Adrenal gland (tissue), 12 donors: ENCODE results near the gene SPRR5. TPM values are rescaled to one million over a fixed set of nuclear protein-coding genes. Genes with fewer than 3 reads are reported as not detected.

Experiments
- DNase-seq, 7 donors: peaks; one replicate each; pipeline ENCODE4 v3.0.0-alpha.2; 2019 to 2020
- H3K27ac ChIP-seq, 5 donors: fragments of 200-600 bp; sonication (generic) in 4 of 5; 1 replicate in 3 of 5; 2 replicates in 2 of 5; pipeline versions ENCODE4 v1.5.1 to v1.8.0; 2016 to 2020; ENCODE audit warnings: mild to moderate bottlenecking in 1 of 5
- H3K27me3 ChIP-seq: fragments of 200-600 bp; 2 replicates; pipeline ENCODE4 v1.8.0; 2021
- H3K36me3 ChIP-seq, 2 donors: fragments of 200-600 bp; replicated peaks in 1 of 2; 1 replicate in 1 of 2; 2 replicates in 1 of 2; pipeline versions ENCODE4 v1.5.1 to v1.8.0; 2018 to 2022
- H3K4me1 ChIP-seq, 2 donors: fragments of 200-600 bp; replicated peaks in 1 of 2; 1 replicate in 1 of 2; 2 replicates in 1 of 2; pipeline versions ENCODE4 v1.5.1 to v1.8.0; 2018 to 2021
- H3K4me3 ChIP-seq, 4 donors: fragments of 200-600 bp; sonication (generic) in 3 of 4; one replicate each; pipeline ENCODE4 v1.5.1; 2016 to 2018
- H3K9me3 ChIP-seq, 3 donors: fragments of 200-600 bp; sonication (generic) in 1 of 3; replicated peaks in 1 of 3; 1 replicate in 2 of 3; 2 replicates in 1 of 3; pipeline versions ENCODE4 v1.5.1 to v1.8.0; 2016 to 2021
- CTCF ChIP-seq, 6 experiments: fragments of 450-650 bp in 4 of 6; fragments of 200-600 bp in 2 of 6; sonication (generic) in 1 of 6; IDR thresholded peaks; 1 replicate in 5 of 6; 2 replicates in 1 of 6; pipeline versions ENCODE4 v1.5.1 to v1.8.0; 2016 to 2021; ENCODE audit warnings: antibody characterized with exemption in 6 of 6, mild to moderate bottlenecking in 2 of 6, moderate library complexity in 1 of 6
- POLR2A ChIP-seq, 2 donors: fragments of 450-650 bp; IDR thresholded peaks; one replicate each; pipeline ENCODE4 v1.6.1; 2017; ENCODE audit warnings: antibody characterized with exemption in 2 of 2, mild to moderate bottlenecking in 2 of 2, moderate library complexity in 1 of 2
- WGBS, 4 donors: extraction: QIAGEN DNeasy Blood & Tissue Kit in 2 of 4; methylation state at CpG; one replicate each; pipeline versions ENCODE4 v1.1.5 to v1.1.7; 2013 to 2017; 5-methylcytosine and 5-hydroxymethylcytosine counted together
- intact Hi-C, 2 donors: fragments of 100-400 bp; cut with DNase I; formaldehyde crosslinking; loops; one replicate each; pipeline versions ENCODE4 v1.14.1 to v1.15.0; 2022 to 2023
- polyA plus RNA-seq, 3 donors: library from polyadenylated mRNA; stranded (reverse); fragments of 200-250 nt in 2 of 3; fragments of 350-450 nt in 1 of 3; fragmentation: Illumina TruSeq in 1 of 3; extraction: RNeasy Lipid Tissue Mini Kit (QIAGEN cat#74804) in 1 of 3; gene quantifications; one replicate each; pipeline ENCODE4 v1.2.3, GENCODE V29; 2013 to 2014
- total RNA-seq, 9 donors: library from RNA; depleted of rRNA in 4 of 9; stranded (reverse); fragments of >200 nt in 4 of 9; fragments of 120-200 nt in 1 of 9; fragmentation: NEBNext Ultra II Directional in 1 of 9; extraction: Animal tissue kit (Norgen Biotek cat#: 25700) in 1 of 9; gene quantifications; one replicate each; pipeline versions ENCODE4 v1.1.0 to v1.2.4, GENCODE V29; 2013 to 2023
- donor health status: healthy with polysubstance abuse.
- donor health status: Bipolar disorder and iron deficiency.
- donor health status: DM: yes; HTN: yes; CAD: no.
- donor health status: DM: no; HTN: no; CAD: no.
- donor health status: DM: no; HTN: no; CAD: no.
- donor health status: DM: yes; HTN: yes; CAD: no.

The SPRR5 gene
- total and polyA plus RNA-seq, 12 donors, result not detected

GRCh38 chr1:152942161-152942560 lies 4.8 kb upstream of the SPRR5 start:
- TF ChIP-seq CTCF (IDR thresholded peaks at IDR 0.05) (no peak), POLR2A (IDR thresholded peaks at IDR 0.05) (no peak)
- H3K36me3 ChIP-seq, result no peaks in the 10 kb centered on the region
- intact Hi-C loops, result no loop called here
- H3K27ac ChIP-seq, result no peak overlapping the region
- no peaks in the 10 kb centered on the region for H3K9me3 ChIP-seq
- no peak for DNase-seq
- 70 to 91% (median 79%) methylated on average over 1 to 2 of the region's 2 CpGs for WGBS, 4 donors
- H3K4me1 ChIP-seq, result no peaks in the 10 kb centered on the region
- H3K27me3 ChIP-seq, result no peaks in the 10 kb centered on the region
- H3K4me3 ChIP-seq, result no peak overlapping the region

GRCh38 chr1:152946248-152946647 lies 758 bp upstream of the SPRR5 start:
- no peaks in the 10 kb centered on the region for H3K36me3 ChIP-seq
- intact Hi-C loops, result no loop called here
- H3K4me1 ChIP-seq, result no peaks in the 10 kb centered on the region
- no peak for DNase-seq
- no peaks in the 10 kb centered on the region for H3K9me3 ChIP-seq
- TF ChIP-seq CTCF (IDR thresholded peaks at IDR 0.05) (no peak), POLR2A (IDR thresholded peaks at IDR 0.05) (no peak)
- H3K27ac ChIP-seq, result no peak overlapping the region
- H3K27me3 ChIP-seq, result no peaks in the 10 kb centered on the region
- 74 to 88% (median 79%) methylated on average over 3 of the region's 3 CpGs for WGBS, 4 donors
- H3K4me3 ChIP-seq, result no peak overlapping the region

- no peak for DNase-seq
- WGBS, 4 donors, result 79 to 85% (median 81%) methylated on average over 5 of the region's 5 CpGs
- Histone ChIP-seq H3K4me3 (no peak overlapping the region), H3K27ac (no peak overlapping the region), H3K4me1 (no peaks in the 10 kb centered on the region), H3K27me3 (no peaks in the 10 kb centered on the region), H3K9me3 (no peaks in the 10 kb centered on the region), H3K36me3 (no peaks in the 10 kb centered on the region)
- intact Hi-C loops, result no loop called here
- TF ChIP-seq CTCF (IDR thresholded peaks at IDR 0.05) (no peak), POLR2A (IDR thresholded peaks at IDR 0.05) (no peak)
Measured at GRCh38 chr1:152951711-152952110, 4.7 kb downstream of the SPRR5 start.

- Histone ChIP-seq H3K4me3 (no peak overlapping the region), H3K9me3 (no peaks in the 10 kb centered on the region), H3K4me1 (no peaks in the 10 kb centered on the region), H3K36me3 (no peaks in the 10 kb centered on the region), H3K27ac (no peak overlapping the region), H3K27me3 (no peaks in the 10 kb centered on the region)
- no peak for DNase-seq
- 73 to 85% (median 81%) methylated on average over 2 to 7 of the region's 7 CpGs for WGBS, 4 donors
- intact Hi-C loops, result no loop called here
- TF ChIP-seq POLR2A (IDR thresholded peaks at IDR 0.05) (no peak), CTCF (IDR thresholded peaks at IDR 0.05) (no peak)
Measured at GRCh38 chr1:152953761-152954160, 6.8 kb downstream of the SPRR5 start.
